GM19397 (cell line): ENCODE results near the gene TRMO.

Experiments used
- ATAC-seq: cut with Tn5 transposase; IDR thresholded peaks from one replicate; pipeline ENCODE4 v1.9.1; 2021; ENCODE audit warnings: mild to moderate bottlenecking, moderate library complexity; ENCODE audit not compliant: unreplicated experiment

TRMO gene

DNA sequence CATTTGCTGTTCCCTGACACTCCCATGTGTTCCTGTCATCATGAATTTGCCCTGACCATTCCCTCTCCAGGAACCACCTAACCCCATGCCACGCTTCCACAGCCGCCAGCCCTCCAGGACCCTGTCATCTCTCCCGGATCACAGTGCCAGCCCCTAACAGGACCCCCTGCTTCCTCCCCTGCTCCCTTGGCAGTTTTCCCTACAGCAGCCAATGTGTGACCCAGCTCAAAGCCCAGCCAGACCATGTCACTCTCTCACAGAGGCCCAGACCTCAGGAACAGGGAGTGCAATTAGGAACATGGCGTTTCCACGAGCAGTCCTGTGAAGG is 61.2 kb downstream of the TRMO start:
- ATAC-seq = no peak

DNA sequence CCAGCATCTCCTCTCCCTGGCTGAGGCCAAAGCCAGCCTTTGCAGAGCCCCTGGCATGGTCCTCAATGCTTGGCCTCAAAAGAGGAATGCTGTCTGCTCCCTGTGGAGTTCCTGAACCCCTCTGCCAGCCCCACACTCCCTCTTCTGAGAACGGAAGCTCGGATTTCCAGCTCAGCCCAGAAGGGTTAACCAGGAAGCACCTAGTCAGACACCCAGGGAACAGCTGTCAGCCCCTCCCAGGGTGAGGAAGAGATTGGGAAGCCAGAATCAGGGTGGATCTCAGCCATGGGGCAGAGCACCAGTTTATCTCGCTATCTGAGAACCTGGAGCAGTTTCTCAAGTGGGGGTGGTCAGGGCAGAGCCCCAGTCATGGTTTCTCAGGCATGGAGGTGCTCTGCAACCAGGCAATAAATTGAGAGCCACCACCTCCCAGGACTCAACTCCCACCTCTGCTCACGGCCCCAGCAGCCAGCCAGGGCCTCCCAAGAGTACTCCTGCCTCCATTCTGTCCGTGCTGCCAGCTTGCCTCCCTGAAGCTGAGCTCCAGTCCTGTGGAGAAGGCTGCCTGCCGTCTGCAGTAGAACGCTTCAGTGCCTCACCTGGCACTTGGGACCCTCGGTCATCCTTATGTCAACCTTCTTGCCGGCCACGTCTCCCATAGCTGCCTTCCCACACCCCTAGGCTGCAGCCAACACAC is 61.7 kb downstream of the TRMO start:
- ATAC-seq = no peak

DNA sequence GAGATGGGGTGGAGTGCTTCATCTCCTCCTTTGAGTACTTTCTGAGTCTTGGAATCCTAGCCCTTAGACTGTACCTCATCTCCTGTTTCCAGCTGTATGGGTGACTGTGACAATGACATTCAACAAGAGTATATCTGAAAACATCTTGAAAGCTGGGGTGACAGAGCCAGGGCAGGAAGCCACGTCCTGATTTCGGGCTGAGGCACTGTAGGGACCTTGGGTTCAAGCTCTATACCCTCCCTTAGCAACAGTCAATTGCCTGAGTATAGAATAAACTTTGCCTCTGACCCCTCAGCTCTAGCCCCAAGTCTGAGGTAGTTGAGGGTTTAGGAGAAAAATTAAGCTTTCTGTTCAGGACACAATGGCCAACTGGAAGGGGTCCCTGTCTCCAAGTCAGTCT is 63.0 kb downstream of the TRMO start:
- no peak for ATAC-seq

DNA sequence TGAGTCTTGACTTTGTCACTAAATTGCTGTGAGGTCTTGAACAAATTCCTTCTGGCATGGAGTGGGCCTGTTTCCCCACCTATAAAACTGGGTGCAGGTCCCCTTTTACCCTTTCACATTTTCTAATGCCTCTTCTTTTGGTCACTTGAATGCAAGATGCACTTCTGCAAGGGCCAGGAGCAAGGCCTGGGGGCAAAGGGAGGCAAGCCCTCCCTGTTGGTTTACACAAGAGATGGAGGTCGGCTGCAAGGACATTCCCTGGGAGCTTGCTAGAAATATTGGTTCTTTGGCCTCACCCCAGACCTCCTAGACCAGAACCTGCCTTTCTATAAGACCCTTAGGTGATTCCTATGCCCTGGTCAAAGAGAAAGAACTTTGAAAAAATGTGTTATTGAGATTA is 63.5 kb downstream of the TRMO start:
- ATAC-seq = no peak

GRCh38 chr9:97858393-97858713 is 63.9 kb downstream of the TRMO start:
- ATAC-seq = no peak

- no peak for ATAC-seq
Measured at GRCh38 chr9:97857606-97858392, 64.5 kb downstream of the TRMO start.

DNA sequence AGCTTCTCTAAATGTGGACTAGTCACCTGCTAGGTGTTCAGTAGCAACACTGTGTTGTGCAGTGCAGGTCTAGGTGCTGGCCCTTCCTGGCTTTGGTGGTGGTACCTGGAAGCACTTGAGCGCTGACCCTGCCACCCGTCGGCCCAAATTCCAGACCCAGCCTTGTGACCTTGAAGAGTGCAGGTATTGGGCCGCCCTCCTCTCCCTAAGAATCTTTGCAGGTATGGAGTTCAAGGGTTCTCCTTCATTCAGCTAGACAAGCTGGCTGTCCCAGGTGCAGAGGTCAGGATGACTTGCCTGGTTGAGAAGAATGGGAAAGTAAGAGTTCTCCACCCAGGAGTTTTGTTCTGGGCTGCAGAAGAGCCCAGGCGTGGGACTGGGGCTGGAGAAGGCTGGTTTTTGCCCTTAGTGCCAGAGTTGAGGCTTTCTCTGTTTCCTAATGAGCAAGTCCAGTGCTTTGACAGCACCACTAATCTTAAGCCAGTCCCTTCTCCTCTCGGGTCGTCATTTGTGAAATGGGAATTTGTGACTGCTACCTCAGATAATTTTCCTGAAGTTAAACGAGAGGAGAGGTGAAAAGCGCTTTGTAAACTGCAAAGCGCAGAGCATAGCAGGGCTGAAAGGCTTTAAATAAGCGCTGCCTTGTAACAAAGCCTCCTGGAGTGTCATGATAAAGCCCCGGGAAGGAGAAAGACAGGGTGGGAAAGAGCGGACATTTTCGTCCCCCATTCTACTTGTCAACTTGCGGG is 65.3 kb downstream of the TRMO start:
- no peak for ATAC-seq

DNA sequence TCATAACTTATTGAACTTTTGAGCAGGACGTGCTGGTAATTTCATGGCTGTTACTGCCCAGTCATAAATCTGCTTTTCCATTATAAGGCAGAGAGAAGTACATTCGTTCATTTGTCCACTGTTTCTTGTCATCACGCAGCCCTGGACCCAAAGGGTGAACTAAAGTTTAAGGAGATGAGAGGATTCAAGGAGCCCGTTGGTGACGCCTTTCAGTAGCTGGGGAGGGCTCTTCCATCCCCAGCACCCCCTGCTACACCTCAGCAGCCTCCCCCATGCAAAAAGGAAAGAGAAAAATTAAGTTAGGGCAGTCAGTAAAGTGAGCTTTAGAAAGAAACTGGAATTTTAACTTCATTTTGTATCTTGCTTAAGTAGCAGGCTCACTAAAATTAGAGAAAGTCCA is 66.4 kb downstream of the TRMO start:
- ATAC-seq = no peak

- ATAC-seq = no peak
Measured at GRCh38 chr9:97855486-97855875, 66.8 kb downstream of the TRMO start.

DNA sequence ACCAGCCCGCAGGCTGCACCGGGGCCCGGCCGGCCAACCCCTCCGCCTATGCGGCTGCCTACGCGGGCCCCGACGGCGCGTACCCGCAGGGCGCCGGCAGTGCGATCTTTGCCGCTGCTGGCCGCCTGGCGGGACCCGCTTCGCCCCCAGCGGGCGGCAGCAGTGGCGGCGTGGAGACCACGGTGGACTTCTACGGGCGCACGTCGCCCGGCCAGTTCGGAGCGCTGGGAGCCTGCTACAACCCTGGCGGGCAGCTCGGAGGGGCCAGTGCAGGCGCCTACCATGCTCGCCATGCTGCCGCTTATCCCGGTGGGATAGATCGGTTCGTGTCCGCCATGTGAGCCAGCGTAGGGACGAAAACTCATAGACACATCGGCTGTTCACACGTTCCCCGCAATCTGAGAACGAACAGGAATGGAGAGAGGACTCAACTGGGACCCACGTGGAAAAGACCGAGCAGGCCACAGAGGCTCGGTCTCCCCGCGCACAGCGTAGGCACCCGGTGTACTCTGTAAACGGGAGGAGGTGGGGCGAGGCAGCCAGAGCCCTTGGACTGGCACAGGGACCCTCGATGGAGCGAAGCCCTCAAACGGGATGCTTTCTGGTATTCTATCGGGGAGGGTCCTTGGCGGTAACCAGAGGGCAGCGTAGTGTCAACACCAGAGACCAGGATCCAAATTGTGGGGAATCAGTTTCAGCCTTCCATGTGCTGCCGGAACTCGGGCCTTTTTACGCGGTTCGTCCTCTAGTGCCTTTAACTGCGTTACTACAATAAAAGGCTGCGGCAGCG is 67.4 kb downstream of the TRMO start:
- no peak for ATAC-seq
